Cardiac muscle cell (in vitro differentiated cells and primary cell): ENCODE measurements around the gene JMJD1C. TPM values are rescaled to one million over a fixed set of nuclear protein-coding genes. Genes with fewer than 3 reads are reported as not detected.
A peak's percentile ranks its signal among the peaks of the same experiment; 100 is the strongest.

Experiments
- DNase-seq, 2 donors: peaks; one replicate each; pipeline versions ENCODE4 v3.0.0 to v3.0.0-alpha.2; 2010 to 2017; ENCODE audit warnings: low read depth in 1 of 2, low spot score in 1 of 2
- H3K27ac ChIP-seq: fragments of 200-600 bp; sonication (generic); 2 replicates; pipeline ENCODE4 v1.5.1; 2016
- H3K27me3 ChIP-seq: fragments of 200-600 bp; sonication (generic); 2 replicates; pipeline ENCODE4 v1.6.0; 2016; ENCODE audit warnings: control low read depth
- H3K36me3 ChIP-seq: fragments of 200-600 bp; sonication (generic); 2 replicates; pipeline ENCODE4 v1.5.1; 2016; ENCODE audit warnings: control low read depth
- H3K4me1 ChIP-seq: fragments of 200-600 bp; sonication (generic); 2 replicates; pipeline ENCODE4 v1.8.1; 2017; ENCODE audit warnings: low read depth, mild to moderate bottlenecking, mixed run types
- H3K4me3 ChIP-seq: fragments of 200-600 bp; sonication (generic); 2 replicates; pipeline ENCODE4 v1.5.1; 2016; ENCODE audit warnings: mild to moderate bottlenecking
- H3K9me3 ChIP-seq: fragments of 200-600 bp; sonication (generic); 2 replicates; pipeline ENCODE4 v1.5.1; 2017; ENCODE audit warnings: low read depth, mild to moderate bottlenecking, control low read depth
- polyA plus RNA-seq: library from polyadenylated mRNA; unstranded; fragments of >200 nt; fragmentation: Nextera tagmentation; extraction: Ambion mirVana; gene quantifications from 2 replicates; pipeline ENCODE4 v1.2.1, GENCODE V29; 2016
- total RNA-seq: library from RNA; depleted of rRNA; stranded (reverse); fragments of >200 nt; gene quantifications from 2 replicates; pipeline ENCODE4 v1.2.3, GENCODE V29; 2016
- TF ChIP-seq, protein P1 (sequence below): IDR thresholded peaks from 2 replicates; pipeline ENCODE4 v1.5.1; 2012; ENCODE audit warnings: low read depth, mild to moderate bottlenecking, low read length

The JMJD1C gene, protein sequence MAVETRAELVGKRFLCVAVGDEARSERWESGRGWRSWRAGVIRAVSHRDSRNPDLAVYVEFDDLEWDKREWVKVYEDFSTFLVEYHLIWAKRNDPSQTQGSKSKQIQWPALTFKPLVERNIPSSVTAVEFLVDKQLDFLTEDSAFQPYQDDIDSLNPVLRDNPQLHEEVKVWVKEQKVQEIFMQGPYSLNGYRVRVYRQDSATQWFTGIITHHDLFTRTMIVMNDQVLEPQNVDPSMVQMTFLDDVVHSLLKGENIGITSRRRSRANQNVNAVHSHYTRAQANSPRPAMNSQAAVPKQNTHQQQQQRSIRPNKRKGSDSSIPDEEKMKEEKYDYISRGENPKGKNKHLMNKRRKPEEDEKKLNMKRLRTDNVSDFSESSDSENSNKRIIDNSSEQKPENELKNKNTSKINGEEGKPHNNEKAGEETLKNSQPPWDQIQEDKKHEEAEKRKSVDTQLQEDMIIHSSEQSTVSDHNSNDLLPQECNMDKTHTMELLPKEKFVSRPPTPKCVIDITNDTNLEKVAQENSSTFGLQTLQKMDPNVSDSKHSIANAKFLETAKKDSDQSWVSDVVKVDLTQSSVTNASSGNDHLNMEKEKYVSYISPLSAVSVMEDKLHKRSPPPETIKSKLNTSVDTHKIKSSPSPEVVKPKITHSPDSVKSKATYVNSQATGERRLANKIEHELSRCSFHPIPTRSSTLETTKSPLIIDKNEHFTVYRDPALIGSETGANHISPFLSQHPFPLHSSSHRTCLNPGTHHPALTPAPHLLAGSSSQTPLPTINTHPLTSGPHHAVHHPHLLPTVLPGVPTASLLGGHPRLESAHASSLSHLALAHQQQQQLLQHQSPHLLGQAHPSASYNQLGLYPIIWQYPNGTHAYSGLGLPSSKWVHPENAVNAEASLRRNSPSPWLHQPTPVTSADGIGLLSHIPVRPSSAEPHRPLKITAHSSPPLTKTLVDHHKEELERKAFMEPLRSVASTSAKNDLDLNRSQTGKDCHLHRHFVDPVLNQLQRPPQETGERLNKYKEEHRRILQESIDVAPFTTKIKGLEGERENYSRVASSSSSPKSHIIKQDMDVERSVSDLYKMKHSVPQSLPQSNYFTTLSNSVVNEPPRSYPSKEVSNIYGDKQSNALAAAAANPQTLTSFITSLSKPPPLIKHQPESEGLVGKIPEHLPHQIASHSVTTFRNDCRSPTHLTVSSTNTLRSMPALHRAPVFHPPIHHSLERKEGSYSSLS (N-terminal part only)
- 72.3 and 144 TPM in 2 replicates for total RNA-seq
- 59.1 and 82.4 TPM in 2 replicates for polyA plus RNA-seq

DNA sequence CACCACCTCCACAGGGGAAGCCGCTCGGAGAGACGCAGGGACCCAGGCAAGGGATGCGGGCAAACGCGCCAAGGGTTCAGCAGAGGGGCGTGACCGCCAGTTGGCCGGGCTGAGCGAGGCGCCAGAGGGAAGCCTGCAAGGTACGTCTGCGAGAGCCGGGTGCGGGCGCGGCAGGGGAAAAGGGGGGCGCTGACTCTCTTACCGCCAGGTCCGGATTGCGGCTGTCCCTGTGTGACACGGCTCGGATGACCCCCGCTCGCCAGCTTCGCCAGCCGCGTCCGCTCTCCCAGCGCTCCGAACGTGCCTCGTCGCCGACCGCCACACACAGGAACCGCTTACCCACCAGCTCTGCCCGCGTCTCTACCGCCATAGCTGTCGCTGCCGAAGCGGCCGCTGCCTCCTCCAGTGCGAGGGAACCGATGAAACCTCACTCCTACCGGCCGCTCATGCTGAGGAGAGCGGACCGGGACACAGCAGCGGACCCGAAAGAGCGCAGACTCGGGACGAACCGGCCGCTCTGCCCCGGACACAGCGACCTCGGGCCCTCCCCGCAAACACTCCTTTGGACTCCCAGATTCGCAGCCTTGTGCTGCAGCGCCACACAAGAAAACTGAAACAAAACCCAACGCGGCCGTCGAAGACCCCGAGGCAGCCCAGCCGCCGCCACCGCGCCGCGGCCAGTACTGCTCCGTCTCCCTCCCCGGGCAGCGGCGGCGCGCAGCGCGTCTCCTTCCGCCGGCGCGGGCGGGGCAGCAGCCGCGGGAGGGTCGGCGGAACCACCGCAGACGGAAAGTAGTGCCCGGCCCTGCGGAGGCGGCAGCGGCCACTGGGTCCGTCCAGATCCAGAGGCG lies at the start of gene JMJD1C:
TSS of gene JMJD1C (minus strand) at position 685 of the 851 bp plus-strand sequence. CDS start at position 370, 315 bp downstream.
- H3K27me3 ChIP-seq, result no peaks in the 10 kb centered on the region
- no peaks in the 10 kb centered on the region for H3K9me3 ChIP-seq
- peak within 1 kb of the TSS; percentile 98 for H3K27ac ChIP-seq
- TF ChIP-seq, protein P1, sequence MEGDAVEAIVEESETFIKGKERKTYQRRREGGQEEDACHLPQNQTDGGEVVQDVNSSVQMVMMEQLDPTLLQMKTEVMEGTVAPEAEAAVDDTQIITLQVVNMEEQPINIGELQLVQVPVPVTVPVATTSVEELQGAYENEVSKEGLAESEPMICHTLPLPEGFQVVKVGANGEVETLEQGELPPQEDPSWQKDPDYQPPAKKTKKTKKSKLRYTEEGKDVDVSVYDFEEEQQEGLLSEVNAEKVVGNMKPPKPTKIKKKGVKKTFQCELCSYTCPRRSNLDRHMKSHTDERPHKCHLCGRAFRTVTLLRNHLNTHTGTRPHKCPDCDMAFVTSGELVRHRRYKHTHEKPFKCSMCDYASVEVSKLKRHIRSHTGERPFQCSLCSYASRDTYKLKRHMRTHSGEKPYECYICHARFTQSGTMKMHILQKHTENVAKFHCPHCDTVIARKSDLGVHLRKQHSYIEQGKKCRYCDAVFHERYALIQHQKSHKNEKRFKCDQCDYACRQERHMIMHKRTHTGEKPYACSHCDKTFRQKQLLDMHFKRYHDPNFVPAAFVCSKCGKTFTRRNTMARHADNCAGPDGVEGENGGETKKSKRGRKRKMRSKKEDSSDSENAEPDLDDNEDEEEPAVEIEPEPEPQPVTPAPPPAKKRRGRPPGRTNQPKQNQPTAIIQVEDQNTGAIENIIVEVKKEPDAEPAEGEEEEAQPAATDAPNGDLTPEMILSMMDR, result no peak
- H3K4me3 ChIP-seq, result peak within 1 kb of the TSS; percentile 96
- no peaks in the 10 kb centered on the region for H3K36me3 ChIP-seq
- peaks cover 19% of the 10 kb centered on the region for H3K4me1 ChIP-seq
- peak; percentile 90 to 94 for DNase-seq

DNA sequence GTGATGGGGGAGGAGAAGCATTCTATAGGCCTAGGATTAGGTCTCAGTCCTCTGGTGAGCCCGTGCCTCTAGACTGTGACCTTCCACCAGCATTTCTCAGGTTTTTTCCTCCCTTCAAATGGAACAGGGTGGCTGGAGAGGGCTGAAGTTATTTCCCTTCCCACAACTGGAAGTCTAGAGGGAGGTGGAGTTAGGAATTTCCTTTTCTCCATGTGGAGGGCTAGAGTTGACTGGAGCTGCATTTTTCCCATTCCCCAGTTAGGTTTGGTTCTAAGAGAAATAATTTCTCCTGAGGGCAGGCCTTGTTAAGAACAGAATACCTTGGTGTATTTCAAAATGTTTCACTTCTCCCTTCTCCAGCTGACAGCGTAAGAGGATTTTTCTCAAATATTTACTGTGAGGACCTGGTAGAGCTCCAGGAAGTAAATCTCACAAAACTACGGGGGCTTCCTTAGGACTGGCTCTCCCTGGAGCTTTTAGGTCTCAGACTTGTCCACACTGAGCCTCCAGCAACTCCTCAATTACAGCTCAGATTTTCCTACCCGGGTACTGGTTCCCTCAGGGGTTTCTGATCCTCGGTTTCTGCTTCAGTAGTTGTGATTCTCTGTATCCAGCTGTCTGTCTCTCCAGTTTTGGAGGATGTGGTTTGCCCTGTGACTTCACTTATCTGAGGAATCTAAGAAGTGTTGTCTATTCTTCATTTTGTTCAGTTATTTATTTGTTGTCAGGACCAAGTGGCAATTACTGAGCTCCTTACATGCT lies 49.4 kb upstream of the JMJD1C start:
- TF ChIP-seq, protein P1, result no peak
- Histone ChIP-seq H3K36me3 (no peaks in the 10 kb centered on the region), H3K27ac (peak overlapping the region; percentile 80), H3K27me3 (no peaks in the 10 kb centered on the region), H3K4me1 (peaks cover 28% of the 10 kb centered on the region), H3K4me3 (no peak overlapping the region), H3K9me3 (no peaks in the 10 kb centered on the region)
- peak; percentile 12 to 76 for DNase-seq

DNA sequence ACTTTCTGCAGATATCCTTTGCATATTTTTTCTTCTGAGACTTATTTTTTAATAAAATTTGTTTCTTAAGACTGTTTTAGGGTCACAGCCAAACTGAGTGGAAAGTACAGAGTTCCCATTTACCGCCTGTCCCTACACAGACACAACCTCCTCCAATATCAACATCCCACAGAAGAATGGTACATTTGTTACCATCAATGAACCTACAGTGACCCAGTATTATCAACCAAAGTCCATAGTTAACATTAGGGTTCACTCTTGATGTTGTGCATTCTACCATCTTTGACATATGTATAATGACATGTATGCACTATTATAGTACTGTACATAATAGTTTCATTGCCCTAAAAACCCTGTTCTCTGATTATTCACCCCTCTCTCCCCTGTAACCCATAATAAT lies 40.8 kb upstream of the JMJD1C start:
- TF ChIP-seq, protein P1, result no peak
- no peak overlapping the region for H3K4me3 ChIP-seq
- H3K9me3 ChIP-seq, result no peaks in the 10 kb centered on the region
- H3K4me1 ChIP-seq, result peaks cover 17% of the 10 kb centered on the region
- H3K36me3 ChIP-seq, result no peaks in the 10 kb centered on the region
- no peak for DNase-seq
- no peaks in the 10 kb centered on the region for H3K27me3 ChIP-seq
- no peak overlapping the region for H3K27ac ChIP-seq

DNA sequence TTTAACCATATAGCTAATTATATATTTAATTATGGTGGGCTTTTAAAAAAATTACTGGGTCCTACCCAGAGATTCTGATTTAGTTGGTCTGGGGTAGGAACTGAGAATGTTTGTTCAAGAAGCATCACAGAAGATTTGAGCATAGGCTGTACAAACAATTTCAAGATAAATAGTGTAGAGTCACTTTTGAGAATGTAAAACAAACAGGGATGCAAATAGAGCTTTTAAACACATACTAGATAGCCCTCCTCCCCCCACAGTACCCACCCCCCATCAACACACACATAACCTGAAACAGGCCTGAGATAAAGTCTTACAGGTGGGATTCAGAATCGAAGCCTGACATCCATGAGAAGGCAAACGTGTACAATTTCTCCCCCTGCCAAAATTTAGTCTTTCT lies 39.8 kb upstream of the JMJD1C start:
- no peaks in the 10 kb centered on the region for H3K9me3 ChIP-seq
- H3K4me1 ChIP-seq, result peaks cover 17% of the 10 kb centered on the region
- H3K27me3 ChIP-seq, result no peaks in the 10 kb centered on the region
- no peak overlapping the region for H3K4me3 ChIP-seq
- no peaks in the 10 kb centered on the region for H3K36me3 ChIP-seq
- H3K27ac ChIP-seq, result peak overlapping the region; percentile 48
- TF ChIP-seq, protein P1, result no peak
- no peak for DNase-seq
